GM18909 (cell line): ENCODE measurements around the gene SAMD11.
"Not testable (repeated sequence)": the region's sequence is repeated elsewhere in the genome, so short reads cannot be mapped to it uniquely, and the experiment has no call there.

Experiments
- ATAC-seq: cut with Tn5 transposase; IDR thresholded peaks from one replicate; pipeline ENCODE4 v1.9.1; 2021; ENCODE audit warnings: mild to moderate bottlenecking; ENCODE audit not compliant: unreplicated experiment, poor library complexity

Gene SAMD11

GRCh38 chr1:973459-974292 lies 50.0 kb downstream of the SAMD11 start:
- no peak for ATAC-seq

GRCh38 chr1:974293-974640 lies 50.5 kb downstream of the SAMD11 start:
- no peak for ATAC-seq

GRCh38 chr1:974687-975328 lies 51.1 kb downstream of the SAMD11 start:
- ATAC-seq, result no peak

DNA sequence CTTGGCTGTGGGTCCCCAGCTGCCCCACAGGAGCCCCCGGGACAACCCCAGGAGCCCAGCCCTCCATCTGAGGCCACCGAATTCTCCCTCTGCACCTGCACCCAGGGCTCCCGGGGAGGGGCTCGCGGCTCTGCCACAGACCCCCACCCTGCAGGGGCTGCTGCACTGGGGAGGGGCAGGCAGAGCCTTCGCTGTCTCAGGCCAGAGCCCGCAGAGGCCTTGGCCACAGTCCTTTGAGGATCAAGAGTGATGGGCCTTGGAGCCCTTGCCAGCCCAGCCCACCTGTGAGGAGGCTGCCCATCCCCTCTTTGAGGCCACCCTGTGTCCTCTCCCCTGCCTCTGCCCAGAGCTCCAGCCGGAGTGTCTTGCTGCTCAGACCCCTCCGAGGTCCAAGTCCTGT lies 51.6 kb downstream of the SAMD11 start:
- ATAC-seq, result no peak

- ATAC-seq, result no peak
Measured at GRCh38 chr1:975896-976683, 52.4 kb downstream of the SAMD11 start.

DNA sequence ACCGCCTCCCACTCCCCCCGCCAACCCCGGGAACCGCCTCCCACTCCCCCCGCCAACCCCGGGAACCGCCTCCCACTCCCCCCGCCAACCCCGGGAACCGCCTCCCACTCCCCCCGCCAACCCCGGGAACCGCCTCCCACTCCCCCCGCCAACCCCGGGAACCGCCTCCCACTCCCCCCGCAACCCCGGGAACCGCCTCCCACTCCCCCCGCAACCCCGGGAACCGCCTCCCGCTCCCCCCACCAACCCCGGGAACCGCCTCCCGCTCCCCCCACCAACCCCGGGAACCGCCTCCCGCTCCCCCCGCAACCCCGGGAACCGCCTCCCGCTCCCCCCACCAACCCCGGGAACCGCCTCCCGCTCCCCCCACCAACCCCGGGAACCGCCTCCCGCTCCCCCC lies 53.1 kb downstream of the SAMD11 start:
- not testable (repeated sequence) for ATAC-seq

- ATAC-seq, result no peak
Measured at GRCh38 chr1:978069-978834, 54.5 kb downstream of the SAMD11 start.

GRCh38 chr1:978835-979743 lies 55.4 kb downstream of the SAMD11 start:
- ATAC-seq, result no peak

- no peak for ATAC-seq
Measured at GRCh38 chr1:979744-980072, 56.0 kb downstream of the SAMD11 start.

DNA sequence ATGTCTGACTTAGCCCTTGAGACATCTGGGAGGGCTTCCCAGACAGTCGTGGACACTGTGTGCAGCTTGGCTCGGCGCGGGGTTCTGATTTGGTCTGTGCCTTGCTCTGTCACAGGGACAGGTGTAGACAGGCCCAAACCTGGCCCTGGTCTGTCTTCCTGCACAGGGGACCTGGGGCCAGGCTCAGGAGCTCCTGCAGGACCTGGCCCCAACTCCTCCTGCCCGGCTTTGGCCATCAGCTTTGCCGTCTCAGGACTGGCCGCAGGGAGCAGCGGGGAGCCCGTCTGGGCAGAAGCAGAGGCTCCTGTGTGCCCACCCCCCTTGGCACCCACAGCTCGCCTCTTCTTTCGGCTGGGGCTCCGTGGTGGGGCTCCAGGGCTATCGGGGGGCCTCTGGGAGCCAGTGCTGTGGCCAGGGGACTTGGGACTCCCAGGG lies 56.4 kb downstream of the SAMD11 start:
- ATAC-seq, result no peak

DNA sequence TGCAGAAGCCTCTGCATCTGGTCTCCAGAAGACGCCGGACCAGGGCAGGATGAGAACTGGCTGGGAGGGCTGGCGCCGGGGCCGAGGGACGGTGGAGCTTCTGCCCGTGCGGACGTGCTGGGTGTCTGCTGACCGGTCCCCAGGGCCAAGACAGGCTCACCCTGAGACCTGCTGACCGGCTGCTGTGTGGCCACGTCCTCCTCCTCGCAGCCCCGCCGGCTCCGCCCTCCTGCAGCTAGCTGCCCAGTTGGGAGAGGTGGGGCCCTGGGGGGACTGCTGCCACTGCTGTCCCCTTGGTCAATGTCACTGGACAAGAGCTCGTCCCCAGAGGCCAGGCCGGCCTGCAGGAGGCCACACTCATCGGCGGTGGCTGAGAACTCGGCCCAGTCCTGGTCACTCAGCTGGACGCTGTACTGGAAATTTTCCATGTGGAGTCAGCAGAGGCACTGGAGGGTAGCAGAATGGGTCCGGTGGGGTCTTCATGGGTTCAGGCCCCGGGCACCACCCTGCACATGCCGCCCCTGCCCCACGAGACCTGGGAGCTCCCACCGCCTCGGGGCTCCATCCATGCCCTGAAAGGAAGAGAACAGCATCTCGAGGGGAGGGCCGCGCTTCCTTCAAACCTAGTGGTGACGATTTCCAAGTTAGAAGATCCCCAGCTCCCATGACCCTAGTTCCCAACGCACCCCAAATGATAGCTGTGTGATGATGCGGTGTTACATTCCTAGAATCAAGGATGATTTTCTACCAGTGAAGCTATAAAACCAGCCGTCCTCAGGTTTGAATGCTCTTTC lies 57.1 kb downstream of the SAMD11 start:
- no peak for ATAC-seq

DNA sequence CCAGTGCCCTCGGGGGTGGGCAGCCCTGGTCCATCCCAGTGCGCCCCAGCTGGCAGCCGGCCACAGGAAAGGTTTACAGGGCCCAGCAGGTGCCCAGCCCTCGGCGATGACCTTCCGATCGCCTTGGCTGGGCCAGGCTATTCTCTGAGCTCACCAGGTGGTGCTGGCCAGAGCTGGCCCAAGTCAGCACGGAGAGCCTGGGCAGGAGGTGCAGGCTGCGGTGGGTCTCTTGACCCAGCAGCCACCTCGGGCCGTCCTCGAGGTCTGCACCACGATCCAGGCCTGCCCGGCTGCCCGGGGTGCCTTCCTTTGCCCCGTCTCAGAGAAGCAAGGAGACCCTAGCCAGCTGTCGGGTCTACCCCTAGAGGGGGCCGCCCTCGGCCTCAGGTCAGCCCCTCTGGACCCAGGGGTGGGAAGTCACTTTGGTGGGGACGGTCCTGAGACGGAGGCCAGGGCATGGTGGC lies 57.8 kb downstream of the SAMD11 start:
- ATAC-seq, result no peak

DNA sequence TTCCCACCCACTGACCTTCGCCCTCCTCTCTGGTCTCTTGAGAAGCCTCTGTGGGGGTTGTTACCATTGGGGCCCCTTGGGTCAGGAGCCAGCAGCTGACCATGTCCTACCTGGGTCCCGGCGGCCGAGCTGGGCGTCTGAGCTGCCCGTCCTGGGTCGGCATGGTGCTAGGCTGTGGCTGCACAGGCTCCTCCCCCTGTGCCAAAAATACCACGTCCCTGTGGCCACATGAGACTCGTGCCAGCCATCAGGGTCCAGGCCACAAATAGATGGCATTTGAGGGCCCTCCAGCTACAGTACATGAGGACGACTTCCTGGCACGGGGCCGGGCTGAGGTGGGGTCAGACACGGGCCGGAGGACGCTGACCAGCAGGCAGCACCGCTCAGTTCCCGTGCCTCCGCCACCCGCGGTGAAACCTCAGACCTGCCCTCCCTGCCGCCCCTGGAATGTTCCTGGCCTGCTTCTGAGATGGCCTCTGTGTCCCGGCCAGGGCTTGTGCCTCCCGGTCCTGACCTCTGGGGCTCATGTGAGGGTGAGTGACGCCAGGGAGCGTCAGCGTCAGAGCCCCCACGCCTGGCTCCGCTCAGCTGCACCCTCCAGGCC lies 58.3 kb downstream of the SAMD11 start, which contains the start of gene PERM1:
Gene PERM1 (minus strand): TSS at position 139 of the 604 bp plus-strand sequence. CDS start 1,064 bp downstream, outside the sequence.
- ATAC-seq, result no peak

- ATAC-seq, result no peak
Measured at GRCh38 chr1:982765-983436, 59.2 kb downstream of the SAMD11 start.

GRCh38 chr1:983798-984475 lies 60.2 kb downstream of the SAMD11 start:
- no peak for ATAC-seq

GRCh38 chr1:984476-984814 lies 60.7 kb downstream of the SAMD11 start:
- ATAC-seq, result no peak

GRCh38 chr1:985126-985525 lies 61.4 kb downstream of the SAMD11 start:
- ATAC-seq, result no peak
